Right atrium auricular region (tissue), 2 donors: ENCODE results near the gene TTC28. TPM values are rescaled to one million over a fixed set of nuclear protein-coding genes. Genes with fewer than 3 reads are reported as not detected.

Source experiments
- DNase-seq: peaks from one replicate; pipeline ENCODE4 v3.0.0-alpha.2; 2019; ENCODE audit warnings: low spot score
- H3K27ac ChIP-seq, 2 donors: fragments of 200-600 bp; sonication (generic); 1 replicate in 1 of 2; 2 replicates in 1 of 2; pipeline ENCODE4 v1.5.1; 2016 to 2019
- H3K27me3 ChIP-seq, 2 donors: fragments of 200-600 bp; sonication (generic); one replicate each; pipeline versions ENCODE4 v1.5.1 to v1.6.0; 2017 to 2019
- H3K36me3 ChIP-seq: fragments of 200-600 bp; sonication (generic); one replicate; pipeline ENCODE4 v1.5.1; 2016
- H3K4me1 ChIP-seq, 2 donors: fragments of 200-600 bp; sonication (generic); one replicate each; pipeline versions ENCODE4 v1.5.1 to v1.6.0; 2017 to 2019
- H3K4me3 ChIP-seq, 2 donors: fragments of 200-600 bp; sonication (generic); 1 replicate in 1 of 2; 2 replicates in 1 of 2; pipeline ENCODE4 v1.5.1; 2017 to 2019; ENCODE audit warnings: mild to moderate bottlenecking in 1 of 2, moderate library complexity in 1 of 2
- H3K9me3 ChIP-seq, 2 donors: fragments of 200-600 bp; sonication (generic); one replicate each; pipeline ENCODE4 v1.5.1; 2019
- total RNA-seq, 2 donors: library from RNA; depleted of rRNA; stranded (reverse); fragments of >200 nt; gene quantifications; one replicate each; pipeline ENCODE4 v1.1.0, GENCODE V29; 2016
- TF ChIP-seq, protein P1 (sequence below), 2 donors: fragments of 200-600 bp; sonication (generic); IDR thresholded peaks; one replicate each; pipeline ENCODE4 v1.5.1; 2019; ENCODE audit warnings: antibody characterized with exemption in 2 of 2

The TTC28 gene
- total RNA-seq, 2 donors from 2014 or later: 22.1 to 22.3 TPM

DNA sequence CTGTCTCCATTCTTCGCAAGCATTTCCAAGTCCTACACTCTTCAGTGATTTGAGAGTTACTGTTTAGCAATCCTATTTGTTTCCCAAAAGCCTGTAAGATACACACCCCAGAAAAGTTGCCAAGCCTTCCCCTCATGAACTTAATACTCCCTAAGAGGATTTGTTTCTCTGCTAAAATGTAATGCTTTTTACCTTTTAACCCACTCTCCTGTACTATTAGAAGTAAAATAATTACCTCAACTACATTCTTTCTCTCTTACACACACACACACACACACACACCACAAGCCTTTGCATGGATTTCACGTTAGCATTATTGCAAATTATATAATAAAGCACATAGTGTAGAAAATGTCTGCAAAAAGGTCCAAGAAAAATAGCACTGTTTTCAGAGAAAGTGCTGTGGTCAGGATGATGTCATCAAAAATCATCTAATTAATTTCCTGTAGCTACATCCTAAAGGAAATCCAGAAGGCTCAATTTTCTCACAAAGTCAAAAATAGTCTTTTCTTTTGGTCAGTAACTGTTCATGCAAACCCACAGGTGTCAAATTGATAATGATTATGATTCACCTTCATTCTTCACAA, 396.5 kb downstream of the TTC28 start:
- Histone ChIP-seq H3K9me3 (no peaks in the 10 kb centered on the region), H3K27ac (no peak overlapping the region), H3K4me3 (no peak overlapping the region), H3K27me3 (no peaks in the 10 kb centered on the region), H3K36me3 (no peaks in the 10 kb centered on the region), H3K4me1 (peaks cover 0 to 10% of the 10 kb centered on the region in 2 donors)
- DNase-seq: no peak
- TF ChIP-seq, protein P1, sequence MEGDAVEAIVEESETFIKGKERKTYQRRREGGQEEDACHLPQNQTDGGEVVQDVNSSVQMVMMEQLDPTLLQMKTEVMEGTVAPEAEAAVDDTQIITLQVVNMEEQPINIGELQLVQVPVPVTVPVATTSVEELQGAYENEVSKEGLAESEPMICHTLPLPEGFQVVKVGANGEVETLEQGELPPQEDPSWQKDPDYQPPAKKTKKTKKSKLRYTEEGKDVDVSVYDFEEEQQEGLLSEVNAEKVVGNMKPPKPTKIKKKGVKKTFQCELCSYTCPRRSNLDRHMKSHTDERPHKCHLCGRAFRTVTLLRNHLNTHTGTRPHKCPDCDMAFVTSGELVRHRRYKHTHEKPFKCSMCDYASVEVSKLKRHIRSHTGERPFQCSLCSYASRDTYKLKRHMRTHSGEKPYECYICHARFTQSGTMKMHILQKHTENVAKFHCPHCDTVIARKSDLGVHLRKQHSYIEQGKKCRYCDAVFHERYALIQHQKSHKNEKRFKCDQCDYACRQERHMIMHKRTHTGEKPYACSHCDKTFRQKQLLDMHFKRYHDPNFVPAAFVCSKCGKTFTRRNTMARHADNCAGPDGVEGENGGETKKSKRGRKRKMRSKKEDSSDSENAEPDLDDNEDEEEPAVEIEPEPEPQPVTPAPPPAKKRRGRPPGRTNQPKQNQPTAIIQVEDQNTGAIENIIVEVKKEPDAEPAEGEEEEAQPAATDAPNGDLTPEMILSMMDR (IDR thresholded peaks at IDR 0.05): no peak

DNA sequence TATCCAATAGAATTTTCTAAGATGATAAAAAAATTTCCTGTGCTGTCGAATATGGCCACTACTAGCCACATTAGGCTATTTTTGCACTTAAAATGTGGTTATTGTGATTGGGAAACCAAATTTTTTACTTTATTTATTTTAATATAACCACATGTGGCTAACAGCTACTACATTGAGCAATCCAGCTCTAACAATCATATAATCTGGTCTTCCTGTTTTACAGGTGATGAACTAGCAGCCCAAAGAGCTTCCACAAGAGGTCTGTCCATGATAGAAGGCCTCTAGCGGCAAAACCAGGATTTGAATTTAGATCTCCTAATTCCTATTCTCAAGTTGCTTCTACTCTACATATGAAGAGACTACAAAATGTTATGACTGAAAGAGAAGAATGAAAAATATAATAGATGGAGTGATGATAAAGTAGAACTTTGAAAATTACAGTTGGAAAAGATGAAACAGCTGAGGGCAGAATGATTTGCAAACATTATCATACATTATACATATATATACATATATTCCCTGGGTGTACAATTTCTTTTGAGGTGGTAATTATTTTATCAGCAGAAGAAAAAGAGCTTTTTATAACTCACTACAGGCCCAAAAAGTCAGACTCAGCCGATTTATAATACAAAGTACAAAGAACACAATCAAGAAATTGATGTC, 397.1 kb downstream of the TTC28 start:
- no peak overlapping the region for H3K27ac ChIP-seq
- TF ChIP-seq, protein P1 (IDR thresholded peaks at IDR 0.05): no peak
- peaks cover 0 to 10% of the 10 kb centered on the region in 2 donors for H3K4me1 ChIP-seq
- H3K4me3 ChIP-seq: no peak overlapping the region
- H3K27me3 ChIP-seq: no peaks in the 10 kb centered on the region
- H3K9me3 ChIP-seq: no peaks in the 10 kb centered on the region
- DNase-seq: no peak
- H3K36me3 ChIP-seq: no peaks in the 10 kb centered on the region

DNA sequence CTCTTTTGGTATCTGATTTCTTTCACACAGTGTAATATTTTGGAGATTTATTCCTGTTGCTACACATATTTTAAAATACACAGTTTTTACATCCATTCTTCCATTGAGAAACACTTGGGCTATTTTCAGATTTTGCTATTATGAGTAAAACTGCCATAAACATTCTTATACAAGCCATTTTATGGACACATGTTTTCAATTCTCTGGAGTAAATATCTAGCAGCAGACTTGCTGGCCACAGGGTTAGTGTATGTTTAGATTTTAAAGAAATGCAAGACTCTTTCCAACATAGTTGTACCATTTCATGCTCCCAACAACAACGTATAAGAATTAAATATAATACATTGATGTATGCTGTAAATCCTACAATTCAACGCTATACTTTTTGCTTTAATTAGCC, 399.8 kb downstream of the TTC28 start:
- H3K4me3 ChIP-seq: no peak overlapping the region
- TF ChIP-seq, protein P1 (IDR thresholded peaks at IDR 0.05): no peak
- no peak overlapping the region for H3K27ac ChIP-seq
- no peaks in the 10 kb centered on the region for H3K36me3 ChIP-seq
- DNase-seq: no peak
- H3K27me3 ChIP-seq: no peaks in the 10 kb centered on the region
- H3K4me1 ChIP-seq: peaks cover 0 to 10% of the 10 kb centered on the region in 2 donors
- no peaks in the 10 kb centered on the region for H3K9me3 ChIP-seq

DNA sequence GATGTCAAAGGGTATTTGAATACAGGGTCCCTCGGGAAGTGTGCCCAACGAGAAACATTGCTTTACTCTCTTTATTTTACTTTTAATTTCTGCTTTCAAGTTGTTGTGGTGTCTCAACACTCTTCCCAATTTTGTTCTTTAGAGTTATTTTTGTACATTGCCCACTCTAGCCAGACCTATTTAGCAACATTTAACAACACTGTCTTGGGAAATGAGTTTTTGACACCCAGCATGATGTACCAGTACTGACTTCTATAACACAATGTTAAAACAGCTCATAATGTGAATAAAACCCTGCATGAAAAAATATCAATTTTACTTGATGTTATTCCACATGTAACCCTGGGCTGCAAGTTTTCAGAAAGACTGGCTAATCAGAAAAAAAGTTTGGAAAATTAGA, 410.4 kb downstream of the TTC28 start:
- TF ChIP-seq, protein P1 (IDR thresholded peaks at IDR 0.05): no peak
- no peak overlapping the region for H3K27ac ChIP-seq
- peaks cover 0 to 19% of the 10 kb centered on the region in 2 donors for H3K4me1 ChIP-seq
- H3K27me3 ChIP-seq: no peaks in the 10 kb centered on the region
- no peak for DNase-seq
- H3K9me3 ChIP-seq: no peaks in the 10 kb centered on the region
- no peaks in the 10 kb centered on the region for H3K36me3 ChIP-seq
- H3K4me3 ChIP-seq: no peak overlapping the region

DNA sequence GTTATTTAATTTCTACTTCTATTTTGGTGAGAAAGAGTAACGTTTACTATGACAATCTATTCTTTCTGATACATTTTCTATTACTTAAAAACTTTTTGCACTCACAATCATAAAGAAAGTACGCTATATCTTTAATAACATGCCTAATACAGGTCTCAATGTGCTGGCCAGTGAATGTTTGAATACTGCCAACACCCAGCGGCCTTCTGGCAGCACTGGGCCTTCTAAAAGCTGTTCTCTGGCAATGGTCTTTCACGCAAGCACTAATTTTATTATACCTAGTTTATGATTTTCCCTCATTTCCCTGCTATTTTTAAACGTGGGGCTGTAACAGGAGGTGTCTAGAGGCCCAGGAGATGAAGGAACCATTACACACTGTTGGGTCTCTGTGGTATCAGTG, 410.8 kb downstream of the TTC28 start:
- DNase-seq: no peak
- Histone ChIP-seq H3K27ac (no peak overlapping the region), H3K4me3 (no peak overlapping the region)

More for the DNA sequence above, 410.8 kb downstream of the TTC28 start:
- TF ChIP-seq, protein P1 (IDR thresholded peaks at IDR 0.05): no peak
- peaks cover 0 to 19% of the 10 kb centered on the region in 2 donors for H3K4me1 ChIP-seq
- H3K27me3 ChIP-seq: no peaks in the 10 kb centered on the region
- no peaks in the 10 kb centered on the region for H3K9me3 ChIP-seq
- H3K36me3 ChIP-seq: no peaks in the 10 kb centered on the region
